HG02938 (cell line): ENCODE measurements around the gene TMEM150A.
"Not testable (repeated sequence)": the region's sequence is repeated elsewhere in the genome, so short reads cannot be mapped to it uniquely, and the experiment has no call there.

Experiments used
- ATAC-seq: cut with Tn5 transposase; IDR thresholded peaks from one replicate; pipeline ENCODE4 v1.9.1; 2021; ENCODE audit warnings: mild to moderate bottlenecking, moderate library complexity; ENCODE audit not compliant: unreplicated experiment

Gene TMEM150A

DNA sequence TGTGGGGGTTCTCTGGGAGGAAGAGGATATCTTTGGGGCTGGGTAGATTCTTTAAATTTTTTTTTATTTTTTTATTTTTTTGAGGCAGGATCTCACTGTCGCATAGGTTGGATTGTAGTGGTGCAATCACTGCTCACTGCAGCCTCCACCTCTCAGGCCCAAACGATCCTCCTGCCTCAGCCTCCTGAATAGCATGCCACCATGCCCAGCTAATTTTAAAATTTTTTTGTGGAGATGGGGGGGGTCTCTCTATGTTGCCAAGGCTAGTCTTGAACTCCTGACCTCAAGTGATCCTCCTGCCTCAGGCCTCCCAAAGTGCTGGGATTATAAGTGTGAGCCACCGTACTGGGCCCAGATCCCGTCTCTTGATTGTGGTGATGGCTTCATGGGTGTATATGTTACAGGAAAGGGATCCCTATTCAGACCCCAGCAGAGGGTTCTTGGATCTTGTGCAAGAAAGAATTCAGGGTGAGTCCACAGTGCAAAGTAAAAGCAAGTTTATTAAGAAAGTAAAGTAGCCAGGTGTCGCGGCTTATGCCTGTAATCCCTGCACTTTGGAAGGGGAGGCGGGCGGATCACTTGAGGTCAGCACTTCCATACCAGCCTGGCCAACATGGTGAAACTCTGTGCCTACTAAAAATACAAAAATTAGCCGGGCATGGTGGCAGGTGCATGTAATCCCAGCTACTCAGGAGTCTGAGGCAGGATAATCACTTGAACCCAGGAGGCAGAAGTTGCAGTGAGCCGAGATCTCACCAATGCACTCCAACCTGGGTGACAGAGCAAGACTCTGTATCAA is 11.4 kb upstream of the TMEM150A start:
- no peak for ATAC-seq

DNA sequence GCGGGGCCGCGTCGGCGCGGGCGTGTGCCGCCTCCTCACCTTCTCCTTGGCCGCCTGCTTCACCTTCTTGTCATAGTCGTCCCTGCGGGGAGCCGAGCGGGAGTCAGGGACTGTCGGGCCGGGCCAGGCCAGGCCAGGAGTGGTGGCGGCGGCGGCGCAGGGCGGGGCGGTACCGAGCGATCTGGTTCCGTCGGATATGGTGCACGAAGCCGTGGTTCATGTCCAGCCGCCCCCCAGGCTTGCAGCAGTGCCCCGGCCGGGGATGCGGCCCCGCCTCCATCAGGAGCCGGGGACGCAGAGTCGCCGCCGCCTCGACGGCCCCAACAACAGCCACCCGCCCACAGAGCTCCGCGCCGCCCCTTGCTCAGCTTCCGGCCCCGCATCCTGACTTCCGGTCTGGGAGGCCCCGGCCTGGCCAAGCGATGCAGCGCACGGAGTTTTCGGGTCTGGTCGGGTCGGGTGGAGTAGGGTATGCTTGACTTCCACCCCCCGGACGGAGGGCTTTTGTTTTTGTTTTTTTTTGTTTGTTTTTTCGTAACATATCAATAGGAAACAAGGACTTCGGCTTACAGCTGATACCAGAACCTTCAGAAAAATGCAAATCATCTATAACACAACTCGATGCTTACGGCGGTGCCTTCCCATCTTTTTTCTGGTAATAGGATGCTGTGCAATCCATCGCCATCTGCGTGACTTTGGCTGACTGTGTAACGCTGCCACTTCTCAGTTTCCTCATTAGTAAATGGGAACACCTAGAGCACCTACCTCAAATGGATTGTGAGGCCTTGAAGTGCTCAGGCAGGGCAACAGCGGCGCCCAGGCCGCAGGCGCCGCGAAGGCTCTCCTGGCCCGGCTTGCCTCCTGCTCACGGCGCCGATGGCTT is 9.4 kb upstream of the TMEM150A start, which contains the start of gene C2orf68:
C2orf68 (minus strand) TSS at position 362 of the 883 bp plus-strand sequence; CDS start at position 280, 82 bp downstream.
- ATAC-seq: peak; percentile 70

DNA sequence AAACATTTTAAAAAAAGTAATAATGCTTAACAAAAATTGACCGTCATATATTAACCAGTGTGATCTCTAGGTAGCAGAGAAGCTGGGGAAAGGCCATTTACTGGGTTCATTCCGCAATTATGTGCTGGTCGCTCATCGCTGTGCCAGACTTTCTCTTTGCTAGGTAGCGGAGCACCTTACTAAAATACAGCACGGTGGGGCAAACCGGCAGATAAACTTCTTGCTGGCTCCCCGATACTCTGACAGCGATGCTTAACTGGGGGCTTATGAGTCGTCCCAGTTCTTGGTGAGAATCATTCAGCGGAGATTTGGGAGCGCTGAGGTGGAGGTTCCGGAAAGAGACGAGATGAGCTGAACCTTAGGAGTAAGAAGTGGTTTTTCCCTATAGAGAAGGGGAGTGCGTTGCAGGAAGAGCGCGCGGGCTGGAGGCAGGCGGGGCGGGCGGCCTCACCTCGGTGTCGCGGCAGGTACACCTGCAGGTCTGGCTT is 8.8 kb upstream of the TMEM150A start:
- peak; percentile 9 for ATAC-seq

DNA sequence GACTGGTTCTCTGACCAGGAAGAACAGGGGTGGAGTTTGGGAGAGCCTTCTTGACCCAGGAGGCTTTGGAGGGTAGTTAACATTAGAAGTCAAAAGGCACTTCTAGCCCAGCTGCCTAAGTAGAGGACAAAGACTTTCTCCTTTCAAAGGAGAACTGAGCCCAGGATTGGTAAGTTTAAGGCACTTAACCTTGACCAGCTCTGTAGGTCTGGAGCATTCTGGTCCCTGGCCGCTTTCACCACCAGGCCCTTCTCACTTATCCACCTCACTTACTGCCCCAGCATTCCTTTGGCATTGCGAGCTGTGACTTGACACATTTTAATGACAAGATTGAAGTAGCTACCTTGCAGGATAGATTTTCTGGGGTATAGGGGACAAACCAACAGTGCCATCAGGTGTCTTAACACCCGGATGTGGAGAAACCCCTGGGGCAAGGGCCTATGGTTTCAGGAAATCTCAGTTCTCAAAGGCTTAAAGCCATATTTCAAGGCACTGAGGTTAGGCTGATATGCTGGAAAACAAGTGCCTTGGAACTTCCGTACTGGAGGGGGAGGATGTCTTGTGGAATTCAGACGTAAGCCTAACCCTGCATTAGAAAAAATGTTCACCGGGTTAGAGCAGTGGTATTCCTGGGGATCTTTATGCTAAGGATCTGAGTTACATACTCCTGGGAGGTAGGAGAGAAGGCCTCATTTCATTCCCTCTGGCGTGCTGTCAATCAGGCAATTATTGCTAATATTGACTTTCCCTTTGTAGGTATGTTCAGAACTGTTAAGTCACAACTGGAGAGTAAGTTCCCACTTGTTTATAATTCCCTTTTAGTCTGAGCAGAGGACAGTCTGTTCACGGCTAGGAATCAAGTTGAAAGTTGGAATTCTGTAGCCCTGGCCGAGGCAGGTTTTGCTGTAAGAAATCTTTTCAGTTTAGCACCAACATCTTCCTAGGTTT is 5.0 kb upstream of the TMEM150A start:
- ATAC-seq: no peak

DNA sequence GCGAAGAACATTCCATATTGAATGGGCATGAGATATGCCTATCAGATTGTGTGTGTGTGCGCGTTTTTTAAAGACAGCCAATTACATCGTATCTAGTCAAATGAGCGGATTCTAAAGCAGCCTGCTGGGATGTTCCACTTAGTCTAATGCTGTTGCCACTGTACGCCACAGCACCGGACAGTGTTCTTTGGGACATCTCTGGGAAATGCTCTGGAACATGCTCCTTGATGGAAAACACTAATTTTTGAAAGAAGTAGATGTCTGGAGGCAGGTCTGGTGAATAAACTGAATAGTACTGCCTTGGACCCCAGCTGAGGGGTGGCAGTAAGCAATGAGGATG is 3.6 kb upstream of the TMEM150A start:
- no peak for ATAC-seq

DNA sequence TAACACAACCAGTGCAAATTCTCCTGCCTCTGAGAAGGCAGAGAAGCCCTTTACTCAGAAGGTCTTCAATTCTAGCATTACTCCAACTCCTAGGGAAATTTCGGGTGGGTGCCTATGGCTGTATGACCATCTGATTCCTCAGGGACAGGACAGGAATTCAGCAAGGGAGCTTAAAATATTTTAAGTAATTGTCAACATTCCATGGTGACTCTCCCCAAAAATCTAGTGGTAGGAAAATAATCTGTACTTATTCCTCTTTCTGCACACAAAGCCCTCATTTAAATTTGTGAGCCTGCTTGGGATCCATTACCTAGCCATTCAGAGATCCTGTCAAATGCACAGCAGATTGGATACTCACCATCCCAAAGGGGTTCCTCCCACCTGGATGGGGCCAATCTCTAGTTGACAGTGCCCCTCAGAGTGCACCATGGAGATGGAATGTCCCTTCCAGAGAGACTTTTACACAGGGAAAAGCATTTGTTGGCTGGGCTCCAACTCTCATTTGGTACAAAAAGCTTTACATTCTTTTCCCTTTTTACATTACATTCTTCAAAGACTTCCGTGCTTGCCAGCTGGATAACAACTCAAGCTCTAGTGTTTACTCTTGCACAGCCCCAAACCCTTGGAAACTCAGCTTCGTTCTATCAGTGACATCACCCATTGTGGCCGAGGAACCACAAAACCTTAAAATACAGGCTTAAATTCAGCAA is 3.1 kb upstream of the TMEM150A start:
- ATAC-seq: no peak

DNA sequence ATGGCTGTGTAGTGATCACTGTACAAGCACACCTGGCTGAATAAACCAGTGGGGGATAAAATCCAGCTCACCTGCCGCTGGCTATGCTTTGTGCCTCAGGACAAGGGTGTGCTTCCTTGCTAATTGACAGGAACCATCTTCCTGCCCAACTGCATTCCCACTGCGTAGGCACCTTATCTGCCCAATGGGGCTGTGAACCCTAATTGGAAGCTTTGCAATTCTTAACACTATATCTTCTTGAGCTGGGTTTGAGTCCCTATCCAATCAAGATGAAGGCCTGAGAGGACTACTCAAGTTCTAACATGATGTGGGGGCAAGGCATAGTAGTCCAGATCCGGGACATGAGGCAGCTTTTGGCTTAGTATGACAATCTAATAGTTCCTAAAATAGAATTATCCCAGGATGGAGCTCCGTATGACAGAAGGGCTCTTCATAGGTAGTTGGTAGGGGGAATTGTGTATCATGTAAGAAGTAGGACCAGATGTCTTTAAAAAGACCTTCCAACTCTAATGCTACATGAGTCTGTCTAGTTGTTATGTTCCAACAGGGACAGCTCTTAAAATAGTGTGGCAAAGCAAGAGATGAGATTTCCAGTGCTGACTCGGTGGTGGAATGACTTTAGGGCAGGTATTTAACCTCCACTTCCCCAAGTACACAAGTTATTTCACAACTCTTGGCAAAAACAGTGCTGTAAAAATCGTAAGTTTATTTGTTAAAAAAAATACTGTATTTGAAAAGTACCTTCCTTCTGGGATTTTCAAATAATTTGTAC is 2.3 kb upstream of the TMEM150A start:
- no peak for ATAC-seq

DNA sequence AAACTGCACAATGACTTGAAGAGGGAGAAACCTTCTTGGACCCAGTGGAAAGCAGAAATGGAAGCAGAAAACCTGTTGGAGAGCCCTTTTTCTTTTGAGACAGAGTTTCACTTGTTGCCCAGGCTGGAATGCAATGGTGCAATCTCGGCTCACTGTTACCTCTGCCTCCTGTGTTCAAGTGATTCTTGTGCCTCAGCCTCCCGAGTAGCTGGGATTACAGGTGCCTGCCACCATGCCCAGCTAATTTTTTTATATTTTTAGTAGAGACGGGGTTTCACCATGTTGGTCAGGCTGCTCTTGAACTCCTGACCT is 1.6 kb upstream of the TMEM150A start:
- not testable (repeated sequence) for ATAC-seq

DNA sequence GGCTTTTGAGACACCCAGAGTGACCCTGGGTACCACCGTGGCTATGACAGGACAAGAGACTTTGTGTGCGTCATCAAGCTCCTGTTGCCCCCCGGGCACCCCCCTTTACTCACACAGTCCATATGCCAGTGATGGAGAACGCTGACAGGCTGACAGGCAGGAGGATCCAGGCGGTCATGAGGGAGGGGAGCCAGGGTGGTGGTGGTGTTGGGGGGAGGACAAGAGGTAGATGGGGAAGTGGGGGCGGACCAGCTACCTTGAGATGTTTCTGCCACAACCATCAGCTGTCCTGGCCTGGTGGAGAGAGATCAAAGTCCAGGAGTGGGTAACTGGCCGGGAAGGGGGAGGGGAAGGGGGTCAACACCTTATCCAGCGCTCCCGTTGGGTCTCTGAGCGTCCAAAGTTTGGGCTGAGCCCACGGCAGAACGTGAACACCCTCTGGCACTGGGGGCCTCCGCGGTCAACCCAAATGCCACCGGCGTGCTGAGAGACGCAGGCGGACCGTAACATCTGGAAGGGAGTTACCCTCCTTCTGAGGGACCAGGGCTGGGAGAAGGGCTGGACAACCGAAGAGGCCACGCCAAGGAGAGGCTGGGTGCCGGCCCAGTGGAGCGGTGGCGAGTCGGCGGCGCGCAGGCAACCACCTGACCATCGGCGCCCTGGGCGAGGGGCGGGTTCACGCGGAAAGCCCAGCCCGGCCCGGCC is 575 bp downstream of the TMEM150A start:
- ATAC-seq: peak; percentile 39

DNA sequence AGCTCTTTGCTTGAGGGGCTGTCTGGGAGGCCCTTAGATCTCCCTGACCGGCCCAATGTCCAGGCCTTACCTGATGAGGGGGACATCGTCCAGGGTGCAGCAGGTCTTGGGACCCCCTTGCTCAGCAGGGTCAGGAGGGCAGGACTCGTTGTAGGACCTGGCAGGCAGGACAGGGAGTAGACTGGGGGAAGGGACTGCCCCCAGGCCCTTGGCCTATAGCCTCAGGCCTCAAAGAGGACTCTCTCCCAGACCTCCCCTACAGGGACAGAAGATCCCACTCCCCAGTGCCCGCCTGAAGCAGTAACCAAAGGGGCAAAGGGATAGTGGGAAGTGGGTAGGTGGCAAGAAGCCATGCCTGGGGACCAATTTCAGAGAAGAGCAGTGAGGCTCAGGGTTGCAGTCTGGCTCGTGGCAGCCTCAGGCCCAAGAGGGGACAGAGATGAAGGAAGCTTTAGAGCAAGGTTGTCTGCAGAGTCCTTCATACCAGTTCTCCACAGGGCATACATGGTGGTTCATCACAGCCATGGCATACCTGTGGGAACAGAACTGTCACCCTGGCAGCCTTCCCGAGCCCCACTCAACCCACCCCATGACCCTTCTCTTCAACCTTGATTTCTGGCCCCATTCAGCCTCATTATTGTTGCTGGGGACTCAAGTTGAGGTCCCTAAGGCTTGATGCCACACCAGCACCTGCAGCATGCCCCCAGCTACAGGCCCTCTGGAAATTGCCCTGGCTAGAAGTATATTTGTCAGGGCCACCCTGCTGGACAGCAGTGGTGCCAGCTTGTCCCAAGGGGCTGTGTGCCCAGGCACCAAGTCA is 1.3 kb downstream of the TMEM150A start:
- no peak for ATAC-seq

DNA sequence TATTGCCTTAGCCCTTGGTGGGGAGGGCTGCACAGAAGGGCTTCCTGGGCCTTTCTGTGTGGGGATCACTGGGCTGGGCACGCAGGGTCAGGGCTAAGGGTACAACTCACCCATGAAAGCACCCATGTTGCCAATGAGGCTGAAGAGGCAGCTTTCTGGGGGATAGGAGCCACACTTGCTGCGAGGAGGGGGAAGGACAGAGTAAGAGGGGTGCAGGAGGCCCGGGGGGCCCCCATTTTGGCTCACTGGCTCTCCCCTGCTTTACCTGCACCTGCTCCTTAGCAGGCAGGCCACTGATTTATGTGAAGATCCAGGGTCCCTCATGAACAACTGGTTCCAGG is 2.3 kb downstream of the TMEM150A start:
- no peak for ATAC-seq

DNA sequence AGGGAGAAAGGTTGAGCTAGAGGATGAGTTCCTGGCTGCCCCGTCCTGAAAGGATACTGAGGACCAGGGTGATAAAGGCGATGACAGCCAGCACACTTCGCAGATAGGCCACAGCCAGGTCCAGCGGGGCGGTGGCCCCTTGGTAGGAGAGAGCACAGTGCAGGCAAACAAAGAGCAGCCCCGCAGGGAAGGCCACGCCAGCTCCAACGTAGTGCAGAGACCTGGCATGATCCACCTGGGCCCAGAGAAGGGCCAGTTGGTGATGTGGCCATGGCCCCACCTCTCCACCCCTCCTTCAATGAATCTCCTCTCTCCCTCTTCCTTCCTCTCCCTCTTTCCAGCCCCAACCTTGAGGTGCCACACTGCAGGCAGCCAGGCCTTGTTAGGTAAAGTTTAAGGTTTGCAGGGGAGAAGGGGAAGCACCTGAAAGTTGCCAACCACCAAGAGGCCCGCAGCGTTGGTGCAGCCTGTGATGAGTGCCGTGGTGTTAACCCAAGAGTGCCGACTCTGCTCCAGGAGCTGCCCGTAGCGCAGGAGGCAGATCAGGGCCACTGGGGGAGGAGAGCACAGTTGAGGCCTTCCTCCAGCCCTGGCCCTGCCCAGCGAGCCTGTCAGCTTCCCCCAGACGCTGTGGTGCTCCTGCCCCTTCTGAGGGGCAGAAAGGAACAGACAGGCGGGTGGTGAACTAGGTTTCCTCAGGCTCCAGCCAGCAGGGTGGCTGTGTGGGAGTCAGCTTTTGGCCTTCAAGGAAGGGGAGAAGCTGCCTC is 2.8 kb downstream of the TMEM150A start:
- no peak for ATAC-seq

DNA sequence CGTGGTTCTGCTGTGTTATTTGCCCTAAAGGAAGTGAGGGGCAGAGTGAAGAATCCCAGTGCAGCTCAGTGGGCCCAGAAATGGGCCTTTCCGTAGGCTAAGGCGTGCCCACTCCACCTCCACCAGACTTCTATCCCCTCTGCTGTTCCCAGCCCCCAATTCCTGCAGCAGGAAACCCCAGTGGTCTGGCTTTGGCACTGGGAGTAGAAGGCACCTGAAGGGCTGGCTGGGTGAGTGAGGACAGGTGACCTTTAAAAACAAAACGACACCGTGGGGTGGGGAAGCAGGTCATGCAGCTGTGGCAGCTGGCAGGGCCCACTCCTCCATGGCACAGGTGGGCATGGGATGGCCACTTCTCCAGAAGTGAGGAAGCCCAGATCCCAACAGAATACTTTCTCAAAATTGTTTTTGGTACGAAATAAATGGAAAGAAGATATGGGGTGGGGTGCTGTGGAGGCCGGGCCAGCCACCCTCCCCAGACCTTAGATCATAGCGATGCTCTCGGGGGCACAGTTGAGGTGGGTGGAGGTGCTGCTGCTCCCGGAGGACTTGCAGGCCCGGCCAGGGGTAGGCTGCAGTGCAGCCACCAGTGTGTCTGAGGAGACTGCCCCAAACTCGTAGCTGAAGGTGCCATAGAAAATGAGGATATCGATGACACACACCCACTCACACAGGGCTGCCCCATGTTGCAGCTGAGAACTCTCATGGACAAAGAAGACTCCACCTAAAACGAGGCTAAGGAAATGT is 3.7 kb downstream of the TMEM150A start:
- ATAC-seq: no peak

DNA sequence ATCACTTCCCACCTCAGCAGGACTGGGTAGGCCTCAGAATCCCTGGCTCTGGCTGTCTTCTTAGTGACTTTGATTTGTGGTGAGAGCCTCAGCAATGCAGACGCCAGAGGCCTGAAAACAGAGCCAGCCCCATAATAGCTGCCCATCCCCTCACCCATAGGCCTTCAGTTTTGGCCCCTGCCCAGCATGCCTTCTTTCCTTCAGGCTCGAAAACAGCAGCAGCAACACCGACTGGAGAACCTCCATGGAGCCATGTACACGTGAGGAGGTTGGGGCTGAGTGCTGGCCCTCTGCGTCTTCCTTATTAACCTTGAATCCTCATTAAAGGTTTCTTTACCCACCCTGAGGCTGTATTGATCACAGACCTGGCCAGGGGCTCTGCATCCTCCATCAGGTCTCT is 5.3 kb downstream of the TMEM150A start:
- ATAC-seq: no peak

DNA sequence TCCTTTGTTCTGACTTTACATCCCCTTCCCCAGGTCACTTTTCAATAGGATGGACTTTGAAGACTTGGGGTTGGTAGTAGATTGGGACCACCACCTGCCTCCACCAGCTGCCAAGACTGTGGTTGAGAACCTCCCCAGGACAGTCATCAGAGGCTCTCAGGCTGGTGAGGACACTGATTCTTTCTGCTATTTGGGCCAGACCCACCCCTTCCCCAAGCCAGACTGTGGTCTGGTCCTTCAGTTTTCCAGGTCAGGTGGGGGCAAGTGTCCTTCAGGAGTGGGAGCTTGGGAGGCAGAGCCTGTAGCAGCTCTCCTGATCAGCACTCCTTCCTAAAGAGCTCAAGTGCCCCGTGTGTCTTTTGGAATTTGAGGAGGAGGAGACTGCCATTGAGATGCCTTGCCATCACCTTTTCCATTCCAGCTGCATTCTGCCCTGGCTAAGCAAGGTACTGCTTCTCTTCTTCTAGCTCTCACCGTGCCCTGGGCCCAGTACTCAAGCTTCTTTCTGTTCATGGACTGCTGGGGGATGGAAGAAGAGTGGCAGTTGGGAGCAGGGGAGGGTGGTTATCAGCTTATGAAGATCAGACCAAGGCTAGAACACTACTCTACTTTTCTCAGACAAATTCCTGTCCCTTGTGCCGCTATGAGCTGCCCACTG is 5.9 kb downstream of the TMEM150A start:
- ATAC-seq: no peak

DNA sequence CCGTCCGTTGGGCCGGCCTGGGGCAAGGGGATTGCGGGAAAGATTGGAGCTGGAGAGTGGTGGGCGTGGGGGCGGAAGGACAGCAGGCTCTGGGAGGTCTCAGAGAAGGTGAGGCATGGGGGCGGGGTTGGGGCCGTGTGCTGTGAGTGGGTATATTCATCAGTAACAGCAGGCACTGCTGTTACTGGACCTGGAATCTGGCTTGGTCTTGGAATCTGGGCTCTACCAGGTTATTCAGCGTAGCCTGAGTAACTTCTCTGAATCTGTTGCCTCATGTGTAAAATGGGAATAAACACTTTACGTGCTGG is 6.5 kb downstream of the TMEM150A start:
- no peak for ATAC-seq
